K562 (cell line): ENCODE data around the gene TJAP1. TPM values are rescaled to one million over a fixed set of nuclear protein-coding genes. Genes with fewer than 3 reads are reported as not detected.

Source experiments
- ATAC-seq: fragments of 200-7000 bp; cut with Tn5 transposase; 3 replicates; pipeline ENCODE4 v1.9.1; 2020; ENCODE audit warnings: moderate library complexity
- BruUV-seq: library from RNA; stranded (reverse); fragments of 400-500 nt; replicated peaks from 2 replicates; lab custom pipeline; 2021; lab: Mats Ljungman, UMichigan
- CTCF ChIA-PET: fragments of 300-600 bp; formaldehyde crosslinking; extraction: SDS; loops from one replicate; lab custom pipeline; 2021; ENCODE audit warnings: low intra/inter-chr PET ratio; lab: Yijun Ruan, JAX
- POLR2A ChIA-PET: fragments of 300-600, 350-650 bp; sonication (Branson Sonifier 250); formaldehyde crosslinking; extraction: SDS; loops from one replicate; lab custom pipeline; 2021; ENCODE audit warnings: antibody characterized with exemption, inconsistent platforms; lab: Yijun Ruan, JAX
- DNase-seq, 4 experiments: peaks; one replicate each; pipeline versions ENCODE4 v3.0.0 to v3.0.0-alpha.2; 2011 to 2018; ENCODE audit warnings: low spot score in 3 of 4, mixed read lengths in 3 of 4; ENCODE audit errors: extremely low read depth in 1 of 4
- FAIRE-seq: peaks from 2 replicates; lab custom pipeline; 2011; peaks lifted over from hg19 to GRCh38; lab: Jason Lieb, UNC
- H2AFZ ChIP-seq: 2 replicates; pipeline ENCODE4 v1.6.0; 2011; ENCODE audit warnings: low read depth, low read length, control low read depth, inconsistent platforms
- H3K27ac ChIP-seq: fragments of 200-600 bp; 3 replicates; pipeline ENCODE4 v1.8.0; 2011; ENCODE audit warnings: low read depth, mild to moderate bottlenecking, control low read depth, inconsistent platforms, low read length, moderate library complexity, mixed read lengths; ENCODE audit errors: extremely low read depth
- H3K27me3 ChIP-seq, 2 experiments: fragments of 300-600 bp in 1 of 2; 2 replicates in 1 of 2; 3 replicates in 1 of 2; pipeline versions ENCODE4 v1.6.0 to v1.8.0; 2011; ENCODE audit warnings: inconsistent platforms in 2 of 2, low read length in 2 of 2, mild to moderate bottlenecking in 1 of 2, mixed read lengths in 1 of 2, moderate library complexity in 1 of 2; ENCODE audit not compliant: control insufficient read depth in 2 of 2, insufficient read depth in 2 of 2
- H3K36me3 ChIP-seq: fragments of 300-600 bp; 3 replicates; pipeline ENCODE4 v1.8.0; 2011; ENCODE audit warnings: mild to moderate bottlenecking, low read length, inconsistent platforms; ENCODE audit not compliant: control insufficient read depth, insufficient read depth
- H3K4me1 ChIP-seq, 2 experiments: fragments of 200-600 bp in 1 of 2; replicated peaks in 1 of 2; 2 replicates in 1 of 2; 3 replicates in 1 of 2; pipeline versions ENCODE4 v1.5.1 to v1.8.0; 2011; ENCODE audit warnings: inconsistent platforms in 2 of 2, low read length in 2 of 2, mild to moderate bottlenecking in 1 of 2, mixed read lengths in 1 of 2, moderate library complexity in 1 of 2; ENCODE audit not compliant: control insufficient read depth in 2 of 2, insufficient read depth in 2 of 2
- H3K4me2 ChIP-seq: 2 replicates; pipeline ENCODE4 v1.6.1; 2011; ENCODE audit warnings: low read length, control low read depth, inconsistent platforms, mixed read lengths; ENCODE audit not compliant: insufficient read depth
- H3K4me3 ChIP-seq: fragments of 200-600 bp; sonication (generic), shearing (Covaris generic); 2 replicates; pipeline ENCODE4 v1.5.1; 2016; ENCODE audit warnings: control low read depth, inconsistent platforms
- H3K79me2 ChIP-seq: fragments of 200-600 bp; 3 replicates; pipeline ENCODE4 v1.8.0; 2011; ENCODE audit warnings: low read length, inconsistent platforms; ENCODE audit not compliant: control insufficient read depth, insufficient read depth
- H3K9ac ChIP-seq, 2 experiments: 2 replicates each; pipeline versions ENCODE4 v1.6.0 to v1.6.1; 2011; ENCODE audit warnings: low read depth in 2 of 2, low read length in 2 of 2, control low read depth in 1 of 2, inconsistent platforms in 1 of 2, mild to moderate bottlenecking in 1 of 2, mixed read lengths in 1 of 2; ENCODE audit not compliant: insufficient read depth in 1 of 2
- H3K9me1 ChIP-seq: one replicate; pipeline ENCODE4 v1.6.0; 2011; ENCODE audit warnings: inconsistent platforms, mild to moderate bottlenecking, low read length, moderate library complexity; ENCODE audit not compliant: control insufficient read depth, insufficient read depth
- H3K9me3 ChIP-seq: replicated peaks from 2 replicates; pipeline ENCODE4 v1.5.1; 2011; ENCODE audit warnings: low read depth, low read length, inconsistent platforms; ENCODE audit not compliant: control insufficient read depth, insufficient read depth
- H4K20me1 ChIP-seq: replicated peaks from 2 replicates; pipeline ENCODE4 v1.6.1; 2011; ENCODE audit warnings: low read length, inconsistent platforms, mixed read lengths; ENCODE audit not compliant: control insufficient read depth, insufficient read depth
- CHD1 ChIP-seq: fragments of 200-600 bp; sonication (generic); IDR thresholded peaks from one replicate; pipeline ENCODE4 v1.6.1; 2012; ENCODE audit warnings: mild to moderate bottlenecking, moderate library complexity, low read length, inconsistent platforms
- HEY1 ChIP-seq: fragments of 250-450 bp; sonication (Bioruptor Pico); IDR thresholded peaks from 2 replicates; pipeline ENCODE4 v1.5.0; 2020; ENCODE audit warnings: mild to moderate bottlenecking, moderate library complexity, borderline replicate concordance
- LARP7 ChIP-seq: fragments of 450-650 bp; IDR thresholded peaks from 2 replicates; pipeline ENCODE4 v1.6.1; 2016
- MTA1 ChIP-seq: fragments of 450-650 bp; IDR thresholded peaks from 2 replicates; pipeline ENCODE4 v1.6.1; 2017; ENCODE audit warnings: borderline replicate concordance
- TCF7 ChIP-seq: sonication (generic); IDR thresholded peaks from 2 replicates; pipeline ENCODE4 v1.6.1; 2016; ENCODE audit warnings: antibody characterized with exemption, borderline replicate concordance
- TEAD2 ChIP-seq: fragments of 450-650 bp; IDR thresholded peaks from 2 replicates; pipeline ENCODE4 v1.6.1; 2016; ENCODE audit warnings: missing genetic modification characterization, control low read depth, missing compliant biosample characterization
- USF2 ChIP-seq: sonication (generic); formaldehyde crosslinking; IDR thresholded peaks from 2 replicates; pipeline ENCODE4 v1.5.0; 2020; ENCODE audit warnings: missing genetic modification reagents
- ZBTB26 ChIP-seq: fragments of 450-650 bp; formaldehyde crosslinking; IDR thresholded peaks from 2 replicates; pipeline ENCODE4 v1.4.0; 2022; ENCODE audit warnings: missing genetic modification characterization
- ZNF280B ChIP-seq: fragments of 250-450 bp; sonication (Bioruptor Pico); IDR thresholded peaks from 2 replicates; pipeline ENCODE4 v1.5.1; 2021; ENCODE audit warnings: mild to moderate bottlenecking
- ZSCAN29 ChIP-seq: fragments of 450-650 bp; IDR thresholded peaks from 2 replicates; pipeline ENCODE4 v1.6.1; 2017
- WGBS: fragments of 100-300 bp; shearing (Covaris generic); methylation state at CpG from one replicate; pipeline ENCODE4 v1.1.6; 2016; ENCODE audit warnings: low coverage, mixed read lengths; ENCODE audit not compliant: insufficient coverage; ENCODE audit errors: missing lambda C conversion rate; 5-methylcytosine and 5-hydroxymethylcytosine counted together
- in situ Hi-C: fragments of 300-500 bp; cut with MboI; formaldehyde crosslinking; loops from 4 replicates; pipeline ENCODE4 v1.15.0; 2018; ENCODE audit warnings: inconsistent platforms, mixed read lengths
- intact Hi-C: fragments of 100-400 bp; cut with micrococcal nuclease; formaldehyde crosslinking; loops from 2 replicates; pipeline ENCODE4 v1.14.2; 2022
- polyA plus RNA-seq, 8 experiments: library from polyadenylated mRNA; depleted of rRNA in 4 of 8; stranded (reverse) in 5 of 8; unstranded in 3 of 8; fragments of >200 nt; fragmentation: Nextera tagmentation in 2 of 8; fragmentation: Illumina TruSeq in 1 of 8; extraction: Ambion mirVana in 2 of 8; extraction: Trizol in 1 of 8; gene quantifications; 2 replicates each; pipeline versions ENCODE4 v1.2.1 to v1.2.3, GENCODE V29; 2011 to 2014; ENCODE audit warnings: inconsistent platforms in 1 of 8, missing spikeins in 1 of 8
- total RNA-seq, 7 experiments: library from RNA; depleted of rRNA in 6 of 7; stranded (reverse); fragments of >200 nt in 6 of 7; fragmentation: Illumina TruSeq in 2 of 7; extraction: Trizol in 2 of 7; gene quantifications; 2 replicates each; pipeline versions ENCODE4 v1.2.1 to v1.2.3, GENCODE V29; 2011 to 2021; ENCODE audit warnings: low replicate concordance in 1 of 7
- TF ChIP-seq, protein P1 (sequence below): IDR thresholded peaks from 2 replicates; pipeline ENCODE4 v1.6.1; 2016; ENCODE audit warnings: missing genetic modification characterization, missing compliant biosample characterization
- TF ChIP-seq, protein P2 (sequence below): sonication (generic); formaldehyde crosslinking; IDR thresholded peaks from 2 replicates; pipeline ENCODE4 v1.8.0; 2023; ENCODE audit warnings: missing genetic modification reagents, mild to moderate bottlenecking, borderline replicate concordance

The TJAP1 gene
- total and polyA plus RNA-seq, 9 of the 15 experiments (the other 6 are each of a cell fraction or from before 2014, with no cell fraction given) = 0.06 to 35.8 (median 16.2) TPM

GRCh38 chr6:43506171-43506570 lies 28.8 kb downstream of the TJAP1 start:
- Histone ChIP-seq H3K9ac (no peak overlapping the region), H3K4me1 (peaks cover 10 to 45% of the 10 kb centered on the region in 2 experiments; a peak in 4 of 5 replicates), H3K4me3 (no peak overlapping the region), H3K27me3 (peaks cover 0 to 6% of the 10 kb centered on the region in 2 experiments; a peak in 2 of 5 replicates), H3K27ac (no peak overlapping the region), H3K36me3 (peaks cover 51% of the 10 kb centered on the region; the same call in 2 of the 3 replicates), H4K20me1 (peaks cover 12% of the 10 kb centered on the region; the same call in 1 of the 2 replicates), H3K9me3 (no peaks in the 10 kb centered on the region), H3K4me2 (no peak overlapping the region), H3K9me1 (peaks cover 4% of the 10 kb centered on the region), H3K79me2 (no peaks in the 10 kb centered on the region), H2AFZ (no peak overlapping the region)
- no peak for ATAC-seq
- DNase-seq = no peak
- POLR2A ChIA-PET = interaction anchor here (0.7 to 6.2 kb wide), 9 partner anchors 9 to 243 kb away, joined by 3 to 54 read pairs (median 4); partner anchors contain the start of genes POLR1C and YIPF3
- intact Hi-C loops (loop anchor here (1.0 to 2.0 kb wide), 3 partner anchors 51 to 605 kb away; partner anchors contain the start of gene DLK2), in situ Hi-C loops (no loop called here)
- BruUV-seq = no TSS peak
- WGBS = 65% methylated on average over 3 of the region's 3 CpGs
- CTCF ChIA-PET = interaction anchor here (1.0 to 1.7 kb wide), 4 partner anchors 51 to 255 kb away, joined by 3 to 6 read pairs (median 4); partner anchors contain the start of gene DLK2
- FAIRE-seq = peak; percentile 26
- TF ChIP-seq TCF7 (no peak), TEAD2 (tag) (no peak), MTA1 (no peak), CHD1 (no peak), HEY1 (CRISPR knock-in tag) (no peak), ZSCAN29 (no peak), ZBTB26 (CRISPR knock-in tag) (no peak), LARP7 (no peak), ZNF280B (CRISPR knock-in tag) (no peak), USF2 (no peak)
- TF ChIP-seq, protein P1, sequence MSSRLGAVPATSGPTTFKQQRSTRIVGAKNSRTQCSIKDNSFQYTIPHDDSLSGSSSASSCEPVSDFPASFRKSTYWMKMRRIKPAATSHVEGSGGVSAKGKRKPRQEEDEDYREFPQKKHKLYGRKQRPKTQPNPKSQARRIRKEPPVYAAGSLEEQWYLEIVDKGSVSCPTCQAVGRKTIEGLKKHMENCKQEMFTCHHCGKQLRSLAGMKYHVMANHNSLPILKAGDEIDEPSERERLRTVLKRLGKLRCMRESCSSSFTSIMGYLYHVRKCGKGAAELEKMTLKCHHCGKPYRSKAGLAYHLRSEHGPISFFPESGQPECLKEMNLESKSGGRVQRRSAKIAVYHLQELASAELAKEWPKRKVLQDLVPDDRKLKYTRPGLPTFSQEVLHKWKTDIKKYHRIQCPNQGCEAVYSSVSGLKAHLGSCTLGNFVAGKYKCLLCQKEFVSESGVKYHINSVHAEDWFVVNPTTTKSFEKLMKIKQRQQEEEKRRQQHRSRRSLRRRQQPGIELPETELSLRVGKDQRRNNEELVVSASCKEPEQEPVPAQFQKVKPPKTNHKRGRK = no peak
- TF ChIP-seq, protein P2, sequence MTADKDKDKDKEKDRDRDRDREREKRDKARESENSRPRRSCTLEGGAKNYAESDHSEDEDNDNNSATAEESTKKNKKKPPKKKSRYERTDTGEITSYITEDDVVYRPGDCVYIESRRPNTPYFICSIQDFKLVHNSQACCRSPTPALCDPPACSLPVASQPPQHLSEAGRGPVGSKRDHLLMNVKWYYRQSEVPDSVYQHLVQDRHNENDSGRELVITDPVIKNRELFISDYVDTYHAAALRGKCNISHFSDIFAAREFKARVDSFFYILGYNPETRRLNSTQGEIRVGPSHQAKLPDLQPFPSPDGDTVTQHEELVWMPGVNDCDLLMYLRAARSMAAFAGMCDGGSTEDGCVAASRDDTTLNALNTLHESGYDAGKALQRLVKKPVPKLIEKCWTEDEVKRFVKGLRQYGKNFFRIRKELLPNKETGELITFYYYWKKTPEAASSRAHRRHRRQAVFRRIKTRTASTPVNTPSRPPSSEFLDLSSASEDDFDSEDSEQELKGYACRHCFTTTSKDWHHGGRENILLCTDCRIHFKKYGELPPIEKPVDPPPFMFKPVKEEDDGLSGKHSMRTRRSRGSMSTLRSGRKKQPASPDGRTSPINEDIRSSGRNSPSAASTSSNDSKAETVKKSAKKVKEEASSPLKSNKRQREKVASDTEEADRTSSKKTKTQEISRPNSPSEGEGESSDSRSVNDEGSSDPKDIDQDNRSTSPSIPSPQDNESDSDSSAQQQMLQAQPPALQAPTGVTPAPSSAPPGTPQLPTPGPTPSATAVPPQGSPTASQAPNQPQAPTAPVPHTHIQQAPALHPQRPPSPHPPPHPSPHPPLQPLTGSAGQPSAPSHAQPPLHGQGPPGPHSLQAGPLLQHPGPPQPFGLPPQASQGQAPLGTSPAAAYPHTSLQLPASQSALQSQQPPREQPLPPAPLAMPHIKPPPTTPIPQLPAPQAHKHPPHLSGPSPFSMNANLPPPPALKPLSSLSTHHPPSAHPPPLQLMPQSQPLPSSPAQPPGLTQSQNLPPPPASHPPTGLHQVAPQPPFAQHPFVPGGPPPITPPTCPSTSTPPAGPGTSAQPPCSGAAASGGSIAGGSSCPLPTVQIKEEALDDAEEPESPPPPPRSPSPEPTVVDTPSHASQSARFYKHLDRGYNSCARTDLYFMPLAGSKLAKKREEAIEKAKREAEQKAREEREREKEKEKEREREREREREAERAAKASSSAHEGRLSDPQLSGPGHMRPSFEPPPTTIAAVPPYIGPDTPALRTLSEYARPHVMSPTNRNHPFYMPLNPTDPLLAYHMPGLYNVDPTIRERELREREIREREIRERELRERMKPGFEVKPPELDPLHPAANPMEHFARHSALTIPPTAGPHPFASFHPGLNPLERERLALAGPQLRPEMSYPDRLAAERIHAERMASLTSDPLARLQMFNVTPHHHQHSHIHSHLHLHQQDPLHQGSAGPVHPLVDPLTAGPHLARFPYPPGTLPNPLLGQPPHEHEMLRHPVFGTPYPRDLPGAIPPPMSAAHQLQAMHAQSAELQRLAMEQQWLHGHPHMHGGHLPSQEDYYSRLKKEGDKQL = no peak
